ENCODE results near the gene AMMECR1L.
A peak's percentile ranks its signal among the peaks of the same experiment; 100 is the strongest.
"Not testable (repeated sequence)": the region's sequence is repeated elsewhere in the genome, so short reads cannot be mapped to it uniquely, and the experiment has no call there.

The AMMECR1L gene

DNA sequence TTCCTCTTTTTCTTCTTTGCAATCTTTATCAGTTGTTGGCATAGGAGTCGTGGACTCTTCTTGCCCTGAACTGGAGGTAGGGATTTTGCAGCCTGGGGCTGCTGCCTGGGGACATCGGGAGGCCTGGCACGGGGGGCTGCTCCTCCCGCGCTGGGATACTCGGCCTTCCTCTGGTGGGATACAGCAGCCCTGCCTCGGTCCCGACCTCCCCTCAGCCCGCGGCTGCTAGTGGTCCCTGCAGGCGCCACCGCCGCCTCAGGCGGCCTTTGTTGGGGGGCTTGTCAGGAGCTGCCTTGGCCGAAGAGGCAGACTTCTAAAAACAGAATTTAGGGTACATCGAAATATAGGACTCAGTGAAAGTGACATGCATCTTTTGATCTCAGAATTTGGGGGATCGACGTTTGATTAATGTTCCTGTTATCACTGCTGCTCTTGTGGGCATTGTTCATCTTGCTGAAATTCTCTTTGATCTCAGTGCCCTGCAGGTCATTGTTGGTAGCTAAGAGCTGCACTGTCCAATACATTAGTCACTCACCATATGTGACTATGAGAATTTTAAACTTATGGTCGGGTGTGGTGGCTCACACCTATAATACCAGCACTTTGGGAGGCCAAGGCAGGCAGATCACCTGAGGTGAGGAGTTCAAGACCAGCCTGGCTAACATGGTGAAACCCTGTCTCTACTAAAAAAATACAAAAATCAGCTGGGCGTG is 44.1 kb downstream of the AMMECR1L start:
- no peak for DNase-seq (ENCODE audit: low read depth)

DNA sequence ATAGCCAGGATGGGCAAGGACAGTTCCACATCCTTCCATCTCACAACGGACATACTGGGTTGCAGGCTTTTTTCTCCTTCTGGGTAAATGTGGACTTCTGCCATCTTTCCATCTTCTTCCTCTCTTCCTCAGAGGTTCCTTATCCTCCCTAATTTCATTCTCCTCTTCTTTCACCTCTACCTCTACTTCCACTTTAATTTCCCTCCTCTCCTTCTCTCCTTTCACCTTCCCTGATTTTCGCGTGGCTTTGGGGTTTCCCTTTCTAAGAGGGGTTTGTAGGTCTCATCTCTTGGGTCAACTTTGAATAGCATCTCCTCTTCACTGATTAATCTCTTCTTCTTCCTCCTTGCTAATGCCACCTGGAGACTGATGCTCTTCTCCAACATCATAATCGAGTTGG is 44.9 kb downstream of the AMMECR1L start:
- DNase-seq (ENCODE audit: low read depth), result no peak

DNA sequence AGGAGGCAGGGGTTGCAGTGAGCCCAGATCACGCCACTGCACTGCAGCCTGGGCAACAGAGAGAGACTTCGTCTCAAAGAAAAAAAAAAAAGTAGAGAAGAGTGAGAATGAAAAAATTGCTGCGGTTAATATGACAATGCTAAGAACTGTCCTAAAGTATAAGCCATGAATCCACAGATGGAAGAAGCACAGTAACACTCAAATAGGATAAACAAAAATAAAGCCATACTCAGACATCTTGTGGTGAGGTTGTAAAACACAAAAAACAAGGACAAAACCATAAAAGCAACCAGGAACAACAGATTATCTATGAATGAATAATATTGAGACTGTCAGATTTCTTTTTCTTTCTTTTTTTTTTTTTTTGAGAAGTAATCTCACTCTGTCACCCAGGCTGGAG is 50.8 kb downstream of the AMMECR1L start:
- no peak for DNase-seq (ENCODE audit: low read depth)

DNA sequence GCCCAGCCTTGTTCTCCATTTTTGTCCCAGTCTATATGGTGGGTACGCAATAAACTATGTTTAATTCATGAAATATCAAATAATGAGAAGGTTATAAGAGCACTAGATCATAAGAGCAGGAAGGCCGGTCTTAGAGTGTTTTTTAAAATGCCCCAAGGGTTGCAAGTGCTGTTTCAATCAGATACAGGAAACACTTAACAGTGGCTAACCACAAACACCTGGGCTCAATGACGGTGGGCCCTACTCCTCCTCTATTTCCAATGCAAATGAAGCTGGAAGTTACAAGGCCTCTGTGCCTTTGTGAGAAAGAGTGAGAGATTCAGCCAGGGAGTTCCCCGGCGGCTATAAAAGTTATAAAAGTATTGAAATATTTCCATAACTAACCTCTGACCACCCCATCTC is 55.9 kb downstream of the AMMECR1L start:
- peak; percentile 51 for DNase-seq (ENCODE audit: low read depth)

DNA sequence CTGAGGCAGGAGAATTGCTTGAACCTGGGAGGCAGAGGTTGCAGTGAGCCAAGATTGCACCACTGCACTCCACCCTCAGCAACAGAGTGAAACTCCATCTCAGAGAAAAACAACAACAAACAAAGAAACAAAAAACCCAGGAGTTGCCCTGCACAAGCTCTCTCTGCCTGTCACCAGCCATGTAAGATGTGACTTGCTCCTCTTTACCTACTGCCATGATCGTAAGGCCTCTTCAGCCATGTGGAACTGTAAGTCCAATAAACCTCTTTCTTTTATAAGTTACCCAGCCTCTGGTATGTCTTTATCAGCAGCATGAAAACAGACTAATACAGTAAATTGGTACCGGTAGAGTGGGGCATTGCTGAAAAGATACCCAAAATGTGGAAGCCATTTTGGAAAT is 59.0 kb downstream of the AMMECR1L start:
- DNase-seq (ENCODE audit: low read depth), result not testable (repeated sequence)

DNA sequence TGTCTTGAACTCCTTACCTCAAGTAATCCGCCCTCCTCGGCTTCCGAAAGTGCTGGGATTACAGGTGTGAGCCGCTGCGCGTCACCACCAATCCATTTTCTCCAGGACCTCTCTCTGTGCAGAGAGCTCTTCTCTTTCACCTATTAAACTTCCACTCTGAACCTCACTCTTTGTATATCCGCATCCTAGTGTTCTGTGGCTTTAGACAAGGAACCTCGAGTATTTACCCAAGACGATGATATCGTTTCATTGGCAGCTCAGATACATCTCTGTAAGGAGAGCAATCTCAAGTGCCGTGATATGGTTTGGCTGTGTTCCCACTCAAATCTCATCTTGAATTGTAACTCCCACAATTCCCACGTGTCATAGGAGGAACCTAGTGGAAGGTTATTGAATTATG is 59.7 kb downstream of the AMMECR1L start:
- no peak for DNase-seq (ENCODE audit: low read depth)

DNA sequence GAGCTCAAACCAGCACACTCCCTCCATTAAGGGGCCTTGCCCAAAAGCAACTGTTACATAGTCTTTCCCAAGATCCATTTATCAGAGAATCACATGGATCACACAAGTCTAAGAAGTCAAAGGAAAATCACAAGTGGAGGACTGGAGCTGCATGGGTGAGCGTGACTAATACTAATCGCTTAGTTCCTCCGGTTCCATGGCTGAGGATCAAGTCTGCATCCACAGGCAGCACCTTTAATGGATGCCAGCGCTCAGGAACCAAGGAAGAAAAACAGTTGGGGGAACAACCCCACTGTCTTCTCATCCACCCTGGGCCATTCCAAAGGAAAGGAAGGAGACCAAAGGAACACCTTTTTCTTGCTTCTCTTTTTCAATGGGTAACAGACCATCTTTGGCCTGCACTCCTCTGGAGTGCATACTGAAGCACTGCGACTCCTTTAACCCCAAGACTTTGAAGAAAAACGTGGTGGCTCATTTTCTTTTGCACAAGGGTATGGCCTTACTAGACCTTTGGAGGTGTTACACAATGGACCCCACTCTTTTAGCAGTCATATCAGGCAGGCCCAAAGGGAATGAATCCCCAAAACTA is 65.6 kb downstream of the AMMECR1L start:
- DNase-seq (ENCODE audit: low read depth), result no peak

DNA sequence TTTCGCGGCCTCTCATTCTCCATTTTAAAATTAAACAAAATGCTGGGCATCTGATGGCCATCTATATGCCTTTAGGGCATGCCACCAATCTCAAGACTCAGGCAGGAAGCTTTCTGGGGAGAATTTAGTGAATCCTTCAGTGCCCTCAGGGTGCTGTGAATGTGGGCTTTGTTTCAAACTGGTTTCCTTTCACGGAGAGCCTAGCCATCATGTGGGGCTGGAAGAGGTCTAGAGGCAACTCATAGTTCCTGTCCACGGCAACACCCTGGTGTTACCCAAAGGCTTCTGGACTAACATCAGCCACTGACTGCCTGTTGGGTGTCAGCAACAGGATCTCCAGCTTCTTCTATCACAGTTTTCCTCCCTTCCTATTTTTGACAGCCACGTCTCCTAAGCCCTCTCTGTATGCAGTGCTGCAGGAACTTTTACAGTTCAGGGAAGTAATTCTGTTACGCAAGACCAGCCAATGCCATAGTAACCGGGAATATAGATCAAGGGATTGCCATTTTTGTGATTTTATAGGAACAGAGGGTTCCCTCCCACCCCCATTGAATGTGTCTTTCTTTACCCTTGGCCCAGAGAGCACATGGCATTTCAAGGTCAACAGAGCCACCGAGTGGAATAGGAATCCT is 66.8 kb downstream of the AMMECR1L start:
- no peak for DNase-seq (ENCODE audit: low read depth)

DNA sequence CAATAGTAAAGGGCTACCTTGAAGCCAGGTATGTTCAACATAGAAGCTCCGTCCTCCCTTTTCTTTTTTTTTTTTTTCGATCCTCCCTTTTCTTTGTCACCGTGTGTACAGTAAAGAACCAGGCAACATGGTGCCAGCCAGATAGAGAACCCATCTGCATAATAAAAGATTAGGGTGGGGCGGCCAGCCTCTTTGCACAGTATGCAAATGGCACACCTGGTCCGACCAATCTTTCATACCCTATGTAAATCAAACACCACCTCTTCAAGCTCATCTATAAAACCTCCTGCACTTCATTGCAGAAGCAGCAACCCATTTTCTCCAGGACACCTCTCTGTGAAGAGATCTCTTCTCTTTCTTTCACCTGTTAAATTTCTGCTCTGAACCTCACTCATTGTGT is 67.5 kb downstream of the AMMECR1L start:
- DNase-seq (ENCODE audit: low read depth), result no peak

DNA sequence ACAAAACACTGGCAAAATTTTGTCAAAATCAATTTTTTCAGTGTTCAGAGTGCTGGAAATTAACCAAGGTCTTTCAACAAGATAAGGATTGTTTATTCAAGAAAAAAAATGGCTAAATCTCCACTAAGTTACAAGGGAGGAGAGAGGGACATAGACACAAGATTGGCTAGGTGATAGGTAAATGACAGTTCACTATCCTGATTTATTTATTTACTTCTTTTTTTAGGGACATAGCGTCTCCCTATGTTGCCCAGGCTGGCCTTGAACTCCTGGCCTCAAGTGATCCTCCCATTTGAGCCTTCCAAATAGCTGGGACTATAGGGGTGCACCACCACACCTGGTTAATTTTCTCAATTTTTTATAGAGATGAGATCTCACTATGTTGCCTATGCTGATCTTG is 71.1 kb downstream of the AMMECR1L start:
- no peak for DNase-seq (ENCODE audit: low read depth)

DNA sequence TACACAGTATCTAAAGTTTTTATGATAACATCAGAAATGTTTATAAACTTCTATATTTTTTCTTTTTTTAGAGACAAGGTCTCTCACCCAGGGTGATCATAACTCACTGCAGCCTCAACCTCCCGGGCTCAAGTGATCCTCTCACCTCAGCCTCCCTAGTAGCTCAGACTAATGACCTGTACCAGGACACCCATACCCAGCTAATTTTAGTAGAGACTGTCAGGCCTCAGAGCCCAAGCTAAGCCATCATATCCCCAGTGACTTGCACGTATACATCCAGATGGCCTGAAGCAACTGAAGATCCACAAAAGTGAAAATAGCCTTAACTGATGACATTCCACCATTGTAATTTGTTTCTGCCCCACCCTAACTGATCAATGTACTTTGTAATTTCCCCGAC is 73.3 kb downstream of the AMMECR1L start:
- not testable (repeated sequence) for DNase-seq (ENCODE audit: low read depth)
